Forelimb muscle (tissue), 1 donor: Measurements from ENCODE around the gene ANO7. TPM values are rescaled to one million over a fixed set of nuclear protein-coding genes. Genes with fewer than 3 reads are reported as not detected.

Experiments used
- DNase-seq: peaks from one replicate; pipeline ENCODE4 v3.0.0-alpha.2; 2013; ENCODE audit warnings: low read depth
- polyA plus RNA-seq: library from polyadenylated mRNA; unstranded; fragments of 120-200 nt; gene quantifications from one replicate; pipeline ENCODE4 v1.2.1, GENCODE V29; 2013; ENCODE audit not compliant: insufficient read length

The ANO7 gene
- polyA plus RNA-seq, 1 donor, result 0.83 TPM

GRCh38 chr2:241272303-241273209 lies 84.1 kb downstream of the ANO7 start:
- peak; percentile 28 for DNase-seq

- DNase-seq, result no peak
Measured at GRCh38 chr2:241273210-241274020, 84.9 kb downstream of the ANO7 start.

GRCh38 chr2:241274127-241274526 lies 85.7 kb downstream of the ANO7 start:
- no peak for DNase-seq

Other genes with a start within 250 kb of the ANO7 start
- gene SNED1, start 190.1 kb upstream of the ANO7 start, polyA plus RNA-seq, result 3.6 TPM
- 38.3 TPM for gene MTERF4, start 86.4 kb upstream of the ANO7 start, polyA plus RNA-seq
- 5.0 TPM for gene PASK, start 39.2 kb upstream of the ANO7 start, polyA plus RNA-seq
- 71.0 TPM for gene PPP1R7, start 38.2 kb upstream of the ANO7 start, polyA plus RNA-seq
- gene HDLBP, start 127.0 kb downstream of the ANO7 start, polyA plus RNA-seq, result 339 TPM
- 275 TPM for gene SEPTIN2, start 127.2 kb downstream of the ANO7 start, polyA plus RNA-seq
- gene FARP2, start 167.6 kb downstream of the ANO7 start, polyA plus RNA-seq, result 30.5 TPM